SK-N-SH (cell line): ENCODE data around the gene NOP53. TPM values are rescaled to one million over a fixed set of nuclear protein-coding genes. Genes with fewer than 3 reads are reported as not detected.
"Not testable (repeated sequence)": the region's sequence is repeated elsewhere in the genome, so short reads cannot be mapped to it uniquely, and the experiment has no call there.

Source experiments
- CTCF ChIA-PET: fragments of 300-600, 350-600 bp; formaldehyde crosslinking; extraction: SDS; loops from one replicate; lab custom pipeline; 2021; lab: Yijun Ruan, JAX
- POLR2A ChIA-PET: fragments of 350-600 bp; sonication (Branson Sonifier 250); formaldehyde crosslinking; extraction: SDS; loops from one replicate; lab custom pipeline; 2020; ENCODE audit warnings: antibody characterized with exemption, inconsistent platforms; lab: Yijun Ruan, JAX
- DNase-seq: peaks from one replicate; pipeline ENCODE4 v3.0.0; 2012
- H2AFZ ChIP-seq: fragments of 200-600 bp; sonication (generic); 2 replicates; pipeline ENCODE4 v1.8.1; 2016; ENCODE audit warnings: antibody characterized with exemption, mild to moderate bottlenecking, low read depth
- H3F3A ChIP-seq: fragments of 200-600 bp; sonication (generic); replicated peaks from 2 replicates; pipeline ENCODE3; 2016; ENCODE audit warnings: antibody characterized with exemption, mild to moderate bottlenecking; ENCODE audit not compliant: insufficient read depth
- H3K27ac ChIP-seq, 2 experiments: fragments of 200-500 bp in 1 of 2; fragments of 200-600 bp in 1 of 2; sonication (Bioruptor generic) in 1 of 2; sonication (generic), shearing (Covaris generic) in 1 of 2; 2 replicates each; pipeline versions ENCODE4 v1.5.1 to v1.6.1; 2014 to 2016; ENCODE audit warnings: low read depth in 2 of 2, inconsistent platforms in 1 of 2, low read length in 1 of 2, mild to moderate bottlenecking in 1 of 2, mixed read lengths in 1 of 2
- H3K27me3 ChIP-seq: fragments of 200-600 bp; sonication (generic), shearing (Covaris generic); 2 replicates; pipeline ENCODE4 v1.6.1; 2016; ENCODE audit warnings: mixed run types; ENCODE audit not compliant: insufficient read depth
- H3K36me3 ChIP-seq, 2 experiments: fragments of 200-500 bp in 1 of 2; fragments of 200-600 bp in 1 of 2; sonication (Bioruptor generic) in 1 of 2; sonication (generic) in 1 of 2; replicated peaks in 1 of 2; 2 replicates each; pipeline versions ENCODE3 to v1.5.1; 2014 to 2016; ENCODE audit warnings: low read length in 1 of 2, mild to moderate bottlenecking in 1 of 2; ENCODE audit not compliant: insufficient read depth in 2 of 2, control insufficient read depth in 1 of 2
- H3K4me1 ChIP-seq, 2 experiments: fragments of 200-500 bp in 1 of 2; fragments of 200-600 bp in 1 of 2; sonication (Bioruptor generic) in 1 of 2; sonication (generic), shearing (Covaris generic) in 1 of 2; 2 replicates each; pipeline versions ENCODE4 v1.5.1 to v1.6.1; 2014 to 2016; ENCODE audit warnings: low read depth in 1 of 2, low read length in 1 of 2, mixed run types in 1 of 2; ENCODE audit not compliant: insufficient read depth in 2 of 2, control insufficient read depth in 1 of 2
- H3K4me2 ChIP-seq: fragments of 200-600 bp; sonication (generic), shearing (Covaris generic); 2 replicates; pipeline ENCODE4 v1.6.1; 2017; ENCODE audit warnings: mixed run types
- H3K4me3 ChIP-seq, 2 experiments: fragments of 200-500 bp in 1 of 2; fragments of 200-600 bp in 1 of 2; sonication (Bioruptor generic) in 1 of 2; sonication (generic), shearing (Covaris generic) in 1 of 2; 2 replicates each; pipeline versions ENCODE4 v1.5.1 to v1.8.1; 2014 to 2016; ENCODE audit warnings: low read depth in 2 of 2, inconsistent platforms in 1 of 2, low read length in 1 of 2, mild to moderate bottlenecking in 1 of 2, mixed read lengths in 1 of 2, moderate library complexity in 1 of 2
- H3K79me2 ChIP-seq: fragments of 200-600 bp; sonication (generic); 2 replicates; pipeline ENCODE4 v1.8.1; 2017; ENCODE audit warnings: mild to moderate bottlenecking; ENCODE audit not compliant: insufficient read depth
- H3K9ac ChIP-seq: fragments of 200-600 bp; sonication (generic); 2 replicates; pipeline ENCODE4 v1.6.1; 2017; ENCODE audit warnings: mixed run types
- H3K9me2 ChIP-seq: fragments of 200-600 bp; sonication (generic); 2 replicates; pipeline ENCODE4 v1.6.1; 2017; ENCODE audit warnings: mixed run types
- H3K9me3 ChIP-seq: fragments of 200-600 bp; sonication (generic); 2 replicates; pipeline ENCODE4 v1.6.1; 2017; ENCODE audit warnings: mixed run types, mild to moderate bottlenecking, moderate library complexity
- H4K20me1 ChIP-seq: fragments of 200-600 bp; sonication (generic); 2 replicates; pipeline ENCODE4 v1.6.1; 2017; ENCODE audit warnings: mild to moderate bottlenecking, mixed run types; ENCODE audit not compliant: insufficient read depth
- CHD2 ChIP-seq: fragments of 150-350 bp; IDR thresholded peaks from 2 replicates; pipeline ENCODE4 v1.6.1; 2018; ENCODE audit warnings: low read length; ENCODE audit not compliant: partially characterized antibody
- ELF1 ChIP-seq: IDR thresholded peaks from 2 replicates; pipeline ENCODE4 v1.4.0; 2012
- EZH2phosphoT487 ChIP-seq: fragments of 200-600 bp; sonication (generic); IDR thresholded peaks from 2 replicates; pipeline ENCODE4 v1.6.1; 2017; ENCODE audit warnings: low read depth, mixed run types, mild to moderate bottlenecking, antibody characterized with exemption, moderate library complexity, borderline replicate concordance
- FOSL2 ChIP-seq: IDR thresholded peaks from 2 replicates; pipeline ENCODE4 v1.4.0; 2012; ENCODE audit warnings: low read depth, mild to moderate bottlenecking, moderate library complexity, borderline replicate concordance
- GABPA ChIP-seq: IDR thresholded peaks from 2 replicates; pipeline ENCODE4 v1.4.0; 2012; ENCODE audit warnings: low read depth, mild to moderate bottlenecking
- JUND ChIP-seq: IDR thresholded peaks from 2 replicates; pipeline ENCODE4 v1.4.0; 2012
- MAX ChIP-seq: IDR thresholded peaks from 2 replicates; pipeline ENCODE4 v1.4.0; 2012; ENCODE audit warnings: low read depth
- MEF2A ChIP-seq: IDR thresholded peaks from 2 replicates; pipeline ENCODE4 v1.4.0; 2012; ENCODE audit warnings: low read depth, borderline replicate concordance
- MXI1 ChIP-seq: IDR thresholded peaks from 2 replicates; pipeline ENCODE4 v1.6.1; 2012; ENCODE audit warnings: mild to moderate bottlenecking, low read depth, low read length, improper control_type of control experiment
- NFIC ChIP-seq: IDR thresholded peaks from 2 replicates; pipeline ENCODE4 v1.4.0; 2012; ENCODE audit warnings: borderline replicate concordance
- NRF1 ChIP-seq: IDR thresholded peaks from 2 replicates; pipeline ENCODE4 v1.6.1; 2012; ENCODE audit warnings: low read depth, mild to moderate bottlenecking, low read length
- POLR2AphosphoS5 ChIP-seq: IDR thresholded peaks from 2 replicates; pipeline ENCODE4 v1.6.1; 2012; ENCODE audit warnings: low read depth, low read length
- RAD21 ChIP-seq: IDR thresholded peaks from 2 replicates; pipeline ENCODE4 v1.6.1; 2012; ENCODE audit warnings: mild to moderate bottlenecking, low read length
- RCOR1 ChIP-seq: fragments of 150-350 bp; IDR thresholded peaks from 2 replicates; pipeline ENCODE4 v1.6.1; 2017; ENCODE audit warnings: antibody characterized with exemption, low read length
- RFX5 ChIP-seq: IDR thresholded peaks from 2 replicates; pipeline ENCODE4 v1.6.1; 2012; ENCODE audit warnings: mild to moderate bottlenecking, improper control_type of control experiment, low read length
- RXRA ChIP-seq: IDR thresholded peaks from 2 replicates; pipeline ENCODE4 v1.4.0; 2012; ENCODE audit warnings: low read depth, mild to moderate bottlenecking, borderline replicate concordance
- TAF1 ChIP-seq: IDR thresholded peaks from 2 replicates; pipeline ENCODE4 v1.6.1; 2012; ENCODE audit warnings: low read depth, mild to moderate bottlenecking, low read length, moderate library complexity, borderline replicate concordance
- YY1 ChIP-seq: IDR thresholded peaks from 2 replicates; pipeline ENCODE4 v1.4.0; 2012; ENCODE audit warnings: low read depth, mild to moderate bottlenecking
- WGBS: methylation state at CpG from one replicate; pipeline ENCODE4 v1.1.6; 2017; ENCODE audit warnings: low lambda C conversion rate; 5-methylcytosine and 5-hydroxymethylcytosine counted together
- polyA plus RNA-seq, 3 experiments: library from polyadenylated mRNA; depleted of rRNA; stranded (reverse); fragments of >200 nt; gene quantifications; 2 replicates each; pipeline ENCODE4 v1.2.3, GENCODE V29; 2012
- TF ChIP-seq, protein P1 (sequence below): fragments of 150-350 bp; IDR thresholded peaks from 2 replicates; pipeline ENCODE4 v1.6.1; 2016; ENCODE audit warnings: mild to moderate bottlenecking, low read depth, low read length
- TF ChIP-seq, protein P2 (sequence below): fragments of 200-600 bp; sonication (generic); IDR thresholded peaks from 2 replicates; pipeline ENCODE4 v1.6.1; 2017; ENCODE audit warnings: antibody characterized with exemption, mild to moderate bottlenecking, moderate library complexity

Gene NOP53
- polyA plus RNA-seq, 1 of the 3 experiments (the other 2 are of a cell fraction) = 275 TPM

DNA sequence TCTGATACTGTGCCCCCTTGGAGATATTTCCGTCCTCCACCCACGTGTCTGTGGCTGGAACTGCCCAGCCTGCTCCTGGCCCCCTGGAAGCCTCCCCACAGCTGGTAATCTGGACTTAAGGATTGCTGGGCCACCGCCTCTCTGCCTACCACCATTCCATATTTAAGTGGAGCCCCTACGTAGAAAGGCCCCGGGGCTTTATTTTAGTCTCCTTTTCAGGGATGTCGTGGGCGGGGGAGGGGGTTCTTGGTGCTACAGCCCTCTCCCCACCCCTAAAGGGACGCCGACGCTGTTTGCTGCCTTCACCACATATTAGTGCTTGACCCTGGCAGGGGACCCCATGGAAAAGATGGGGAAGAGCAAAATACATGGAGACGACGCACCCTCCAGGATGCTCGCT lies 2.7 kb upstream of the NOP53 start (continued):
- TF ChIP-seq TAF1 (no peak), ELF1 (no peak), RAD21 (no peak), JUND (no peak), YY1 (no peak), NFIC (no peak), EZH2phosphoT487 (no peak), MAX (no peak), FOSL2 (no peak), RXRA (no peak), GABPA (no peak), RCOR1 (no peak), POLR2AphosphoS5 (no peak), RFX5 (no peak), MEF2A (no peak)

DNA sequence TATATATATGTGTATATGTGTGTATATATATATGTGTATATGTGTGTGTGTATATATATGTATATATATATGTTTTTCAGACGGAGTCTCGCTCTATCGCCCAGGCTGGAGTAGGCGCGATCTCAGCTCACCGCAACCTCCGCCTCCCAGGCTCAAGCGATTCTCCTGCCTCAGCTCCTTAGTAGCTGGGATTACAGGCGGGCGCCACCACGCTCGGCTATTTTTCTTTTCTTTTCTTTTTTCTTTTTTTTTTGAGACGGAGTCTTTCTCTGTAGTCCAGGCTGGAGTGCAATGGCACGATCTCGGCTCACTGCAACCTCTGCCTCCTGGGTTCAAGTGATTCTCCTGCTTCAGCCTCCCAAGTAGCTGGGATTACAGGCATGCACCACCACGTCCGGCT lies 783 bp downstream of the NOP53 start:
- Histone ChIP-seq H3K4me1 (peaks cover 12 to 14% of the 10 kb centered on the region in 2 experiments; a peak in 1 of 4 replicates), H3K4me3 (peak overlapping the region; percentile 65 to 83), H3K4me2 (peak overlapping the region; percentile 73), H3K79me2 (peaks cover 41% of the 10 kb centered on the region), H3K27ac (peak overlapping the region in 1 of 2 experiments; percentile 97; a peak in 1 of 4 replicates), H3K36me3 (peaks cover 29 to 43% of the 10 kb centered on the region in 2 experiments), H3K9ac (peak overlapping the region; percentile 83; the same call in 1 of the 2 replicates), H3F3A (peaks cover 28% of the 10 kb centered on the region), H4K20me1 (peaks cover 10% of the 10 kb centered on the region; the same call in 1 of the 2 replicates)
- not testable (repeated sequence) for H3K9me2 ChIP-seq, H2AFZ ChIP-seq, H3K9me3 ChIP-seq, H3K27me3 ChIP-seq, DNase-seq
- ChIA-PET POLR2A (interaction anchor here (0.5 to 0.9 kb wide), 4 partner anchors 11 to 1372 kb away, joined by 3 to 5 read pairs (median 4); no protein-coding TSS in a partner anchor), CTCF (interaction anchor here (1.5 to 17.6 kb wide), 4 partner anchors 10 to 238 kb away, joined by 5 to 475 read pairs (median 8); partner anchors contain the start of gene EHD2)
- 46% methylated on average over 17 of the region's 17 CpGs for WGBS

GRCh38 chr19:47749326-47749725 lies 4.0 kb downstream of the NOP53 start:
- Histone ChIP-seq H2AFZ (no peak overlapping the region), H3K4me3 (no peak overlapping the region), H3K4me2 (no peak overlapping the region)
- TF ChIP-seq NRF1 = no peak
- TF ChIP-seq MEF2A = no peak
- TF ChIP-seq NFIC = no peak
- no peak for TF ChIP-seq POLR2AphosphoS5
- no peak for TF ChIP-seq CHD2
- TF ChIP-seq, protein P1, sequence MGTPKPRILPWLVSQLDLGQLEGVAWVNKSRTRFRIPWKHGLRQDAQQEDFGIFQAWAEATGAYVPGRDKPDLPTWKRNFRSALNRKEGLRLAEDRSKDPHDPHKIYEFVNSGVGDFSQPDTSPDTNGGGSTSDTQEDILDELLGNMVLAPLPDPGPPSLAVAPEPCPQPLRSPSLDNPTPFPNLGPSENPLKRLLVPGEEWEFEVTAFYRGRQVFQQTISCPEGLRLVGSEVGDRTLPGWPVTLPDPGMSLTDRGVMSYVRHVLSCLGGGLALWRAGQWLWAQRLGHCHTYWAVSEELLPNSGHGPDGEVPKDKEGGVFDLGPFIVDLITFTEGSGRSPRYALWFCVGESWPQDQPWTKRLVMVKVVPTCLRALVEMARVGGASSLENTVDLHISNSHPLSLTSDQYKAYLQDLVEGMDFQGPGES = no peak
- TF ChIP-seq, protein P2, sequence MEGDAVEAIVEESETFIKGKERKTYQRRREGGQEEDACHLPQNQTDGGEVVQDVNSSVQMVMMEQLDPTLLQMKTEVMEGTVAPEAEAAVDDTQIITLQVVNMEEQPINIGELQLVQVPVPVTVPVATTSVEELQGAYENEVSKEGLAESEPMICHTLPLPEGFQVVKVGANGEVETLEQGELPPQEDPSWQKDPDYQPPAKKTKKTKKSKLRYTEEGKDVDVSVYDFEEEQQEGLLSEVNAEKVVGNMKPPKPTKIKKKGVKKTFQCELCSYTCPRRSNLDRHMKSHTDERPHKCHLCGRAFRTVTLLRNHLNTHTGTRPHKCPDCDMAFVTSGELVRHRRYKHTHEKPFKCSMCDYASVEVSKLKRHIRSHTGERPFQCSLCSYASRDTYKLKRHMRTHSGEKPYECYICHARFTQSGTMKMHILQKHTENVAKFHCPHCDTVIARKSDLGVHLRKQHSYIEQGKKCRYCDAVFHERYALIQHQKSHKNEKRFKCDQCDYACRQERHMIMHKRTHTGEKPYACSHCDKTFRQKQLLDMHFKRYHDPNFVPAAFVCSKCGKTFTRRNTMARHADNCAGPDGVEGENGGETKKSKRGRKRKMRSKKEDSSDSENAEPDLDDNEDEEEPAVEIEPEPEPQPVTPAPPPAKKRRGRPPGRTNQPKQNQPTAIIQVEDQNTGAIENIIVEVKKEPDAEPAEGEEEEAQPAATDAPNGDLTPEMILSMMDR = no peak
- TF ChIP-seq MXI1 = no peak
- no peak for TF ChIP-seq RAD21
- TF ChIP-seq, all 33 proteins: peak for 0
- Histone ChIP-seq H4K20me1 (peaks cover 10% of the 10 kb centered on the region; the same call in 1 of the 2 replicates), H3K4me1 (peaks cover 4 to 5% of the 10 kb centered on the region in 2 experiments; a peak in 1 of 4 replicates), H3K27me3 (no peaks in the 10 kb centered on the region), H3K9me3 (no peaks in the 10 kb centered on the region), H3K9ac (no peak overlapping the region), H3K36me3 (peaks cover 46 to 53% of the 10 kb centered on the region in 2 experiments), H3K9me2 (no peaks in the 10 kb centered on the region), H3K79me2 (peaks cover 41% of the 10 kb centered on the region), H3F3A (peaks cover 5% of the 10 kb centered on the region), H3K27ac (no peak overlapping the region)
- WGBS = 92% methylated on average over 3 of the region's 3 CpGs
- ChIA-PET CTCF (interaction anchor here (0.7 kb wide), 1 partner anchor 36 kb away, joined by 4 read pairs; no protein-coding TSS in a partner anchor), POLR2A (no interaction called here)
- DNase-seq = no peak
